Ishikawa (cell line): ENCODE measurements around the gene C20orf173.
A peak's percentile ranks its signal among the peaks of the same experiment; 100 is the strongest.

Source experiments
- CEBPB ChIP-seq: IDR thresholded peaks from 2 replicates; pipeline ENCODE4 v1.6.1; 2012
- CREB1 ChIP-seq: IDR thresholded peaks from 2 replicates; pipeline ENCODE4 v1.6.1; 2012; ENCODE audit warnings: low read depth
- EGR1 ChIP-seq: IDR thresholded peaks from 2 replicates; pipeline ENCODE4 v1.6.1; 2012
- EP300 ChIP-seq: IDR thresholded peaks from 2 replicates; pipeline ENCODE4 v1.6.1; 2012; ENCODE audit warnings: borderline replicate concordance
- FOXM1 ChIP-seq: IDR thresholded peaks from 2 replicates; pipeline ENCODE4 v1.6.1; 2012; ENCODE audit warnings: low read depth, borderline replicate concordance
- NFIC ChIP-seq: IDR thresholded peaks from 2 replicates; pipeline ENCODE4 v1.6.1; 2012
- RAD21 ChIP-seq: IDR thresholded peaks from 2 replicates; pipeline ENCODE4 v1.6.1; 2012; ENCODE audit warnings: low read depth
- REST ChIP-seq: IDR thresholded peaks from 2 replicates; pipeline ENCODE4 v1.6.1; 2012; ENCODE audit warnings: low read depth, mild to moderate bottlenecking
- TAF1 ChIP-seq: IDR thresholded peaks from 2 replicates; pipeline ENCODE4 v1.6.1; 2012; ENCODE audit warnings: low read depth, mild to moderate bottlenecking
- TCF12 ChIP-seq: IDR thresholded peaks from 2 replicates; pipeline ENCODE4 v1.6.1; 2012; ENCODE audit warnings: low read depth
- TEAD4 ChIP-seq: IDR thresholded peaks from 2 replicates; pipeline ENCODE4 v1.6.1; 2012
- YY1 ChIP-seq: IDR thresholded peaks from 2 replicates; pipeline ENCODE4 v1.6.1; 2012; ENCODE audit warnings: low read depth
- ZBTB7A ChIP-seq: IDR thresholded peaks from 2 replicates; pipeline ENCODE4 v1.6.1; 2012; ENCODE audit warnings: low read depth
- TF ChIP-seq, protein P1 (sequence below): IDR thresholded peaks from 2 replicates; pipeline ENCODE4 v1.6.1; 2012
- TF ChIP-seq, protein P2 (sequence below): IDR thresholded peaks from 2 replicates; pipeline ENCODE4 v1.6.1; 2012

C20orf173 gene

GRCh38 chr20:35547329-35547728 lies 17.9 kb upstream of the C20orf173 start:
- TF ChIP-seq FOXM1 (no peak), REST (no peak), EP300 (no peak), EGR1 (no peak), CEBPB (no peak), RAD21 (no peak), ZBTB7A (no peak), TEAD4 (no peak), YY1 (no peak), CREB1 (no peak), NFIC (no peak), TCF12 (no peak)
- TF ChIP-seq, protein P1, sequence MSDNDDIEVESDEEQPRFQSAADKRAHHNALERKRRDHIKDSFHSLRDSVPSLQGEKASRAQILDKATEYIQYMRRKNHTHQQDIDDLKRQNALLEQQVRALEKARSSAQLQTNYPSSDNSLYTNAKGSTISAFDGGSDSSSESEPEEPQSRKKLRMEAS: no peak
- TF ChIP-seq, protein P2, sequence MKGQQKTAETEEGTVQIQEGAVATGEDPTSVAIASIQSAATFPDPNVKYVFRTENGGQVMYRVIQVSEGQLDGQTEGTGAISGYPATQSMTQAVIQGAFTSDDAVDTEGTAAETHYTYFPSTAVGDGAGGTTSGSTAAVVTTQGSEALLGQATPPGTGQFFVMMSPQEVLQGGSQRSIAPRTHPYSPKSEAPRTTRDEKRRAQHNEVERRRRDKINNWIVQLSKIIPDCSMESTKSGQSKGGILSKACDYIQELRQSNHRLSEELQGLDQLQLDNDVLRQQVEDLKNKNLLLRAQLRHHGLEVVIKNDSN: no peak

- no peak for TF ChIP-seq CEBPB
- no peak for TF ChIP-seq RAD21
- TF ChIP-seq TAF1: no peak
- no peak for TF ChIP-seq ZBTB7A
- no peak for TF ChIP-seq EP300
- no peak for TF ChIP-seq TEAD4
- TF ChIP-seq YY1: no peak
- TF ChIP-seq, protein P2: no peak
- TF ChIP-seq, protein P1: no peak
- TF ChIP-seq TCF12: no peak
- no peak for TF ChIP-seq FOXM1
- TF ChIP-seq EGR1: no peak
- no peak for TF ChIP-seq NFIC
- TF ChIP-seq CREB1: no peak
- no peak for TF ChIP-seq REST
Observed at GRCh38 chr20:35546127-35546526, 16.7 kb upstream of the C20orf173 start.

- TF ChIP-seq CEBPB (no peak), TAF1 (no peak), EP300 (no peak), CREB1 (no peak)
Observed at GRCh38 chr20:35544436-35544835, 15.0 kb upstream of the C20orf173 start.

GRCh38 chr20:35542990-35543389 lies 13.5 kb upstream of the C20orf173 start:
- TF ChIP-seq CEBPB (no peak), TEAD4 (no peak), TAF1 (no peak), RAD21 (no peak), EGR1 (no peak)
- TF ChIP-seq, protein P2: no peak

DNA sequence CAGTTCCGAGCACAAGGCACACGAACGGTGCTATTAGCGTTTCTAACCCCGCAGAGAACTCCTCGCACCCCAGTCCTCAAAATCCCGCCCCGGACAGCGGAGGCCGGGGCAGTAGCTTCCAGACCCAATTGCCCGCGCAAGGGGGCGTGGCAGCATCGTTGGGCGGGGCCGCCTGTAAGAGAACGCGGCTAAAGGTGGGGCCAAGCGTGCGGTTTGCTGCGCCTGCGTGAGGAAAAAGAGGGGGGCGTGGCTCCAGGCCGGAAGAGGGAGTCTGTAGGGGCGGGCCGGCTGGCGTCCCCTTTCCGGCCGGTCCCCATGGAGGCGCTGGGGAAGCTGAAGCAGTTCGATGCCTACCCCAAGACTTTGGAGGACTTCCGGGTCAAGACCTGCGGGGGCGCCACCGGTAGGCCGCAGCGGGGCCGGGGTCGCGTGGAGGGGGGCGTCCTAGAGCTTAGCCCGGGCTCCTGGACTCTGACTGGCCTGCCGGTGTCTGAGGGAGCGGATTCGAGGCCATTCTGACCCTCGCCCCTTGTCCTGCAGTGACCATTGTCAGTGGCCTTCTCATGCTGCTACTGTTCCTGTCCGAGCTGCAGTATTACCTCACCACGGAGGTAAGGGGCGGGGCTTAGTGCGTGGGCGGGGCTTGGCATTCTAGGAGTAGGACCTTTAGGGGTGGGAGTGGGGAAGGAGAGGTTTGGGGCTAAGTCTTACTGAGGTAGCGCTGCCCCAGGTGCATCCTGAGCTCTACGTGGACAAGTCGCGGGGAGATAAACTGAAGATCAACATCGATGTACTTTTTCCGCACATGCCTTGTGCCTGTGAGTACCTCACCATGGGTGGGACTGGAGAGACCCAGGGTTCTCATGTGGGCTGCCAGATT lies 12.6 kb upstream of the C20orf173 start, which contains the start of gene ERGIC3:
TSS of gene ERGIC3 (plus strand) at position 296 of the 880 bp plus-strand sequence. CDS start at position 316, 20 bp downstream.
- no peak for TF ChIP-seq TCF12
- peak; percentile 51 for TF ChIP-seq EGR1
- TF ChIP-seq ZBTB7A: 0 out of 2 replicates have a peak, but pooled peaks have one; percentile 54
- TF ChIP-seq, protein P1: peak; percentile 94
- TF ChIP-seq, protein P2: no peak
- TF ChIP-seq REST: no peak
- TF ChIP-seq RAD21: no peak
- no peak for TF ChIP-seq FOXM1
- TF ChIP-seq TEAD4: no peak
- no peak for TF ChIP-seq NFIC
- no peak for TF ChIP-seq EP300
- peak; percentile 66; the same call in 1 of the 2 replicates for TF ChIP-seq YY1
- TF ChIP-seq CEBPB: no peak
- peak; percentile 55 for TF ChIP-seq TAF1
- TF ChIP-seq CREB1: no peak
